GM21390 (cell line): ENCODE data around the gene CHRD.

Source experiments
- ATAC-seq: cut with Tn5 transposase; IDR thresholded peaks from one replicate; pipeline ENCODE4 v1.9.1; 2021; ENCODE audit not compliant: unreplicated experiment

CHRD gene

DNA sequence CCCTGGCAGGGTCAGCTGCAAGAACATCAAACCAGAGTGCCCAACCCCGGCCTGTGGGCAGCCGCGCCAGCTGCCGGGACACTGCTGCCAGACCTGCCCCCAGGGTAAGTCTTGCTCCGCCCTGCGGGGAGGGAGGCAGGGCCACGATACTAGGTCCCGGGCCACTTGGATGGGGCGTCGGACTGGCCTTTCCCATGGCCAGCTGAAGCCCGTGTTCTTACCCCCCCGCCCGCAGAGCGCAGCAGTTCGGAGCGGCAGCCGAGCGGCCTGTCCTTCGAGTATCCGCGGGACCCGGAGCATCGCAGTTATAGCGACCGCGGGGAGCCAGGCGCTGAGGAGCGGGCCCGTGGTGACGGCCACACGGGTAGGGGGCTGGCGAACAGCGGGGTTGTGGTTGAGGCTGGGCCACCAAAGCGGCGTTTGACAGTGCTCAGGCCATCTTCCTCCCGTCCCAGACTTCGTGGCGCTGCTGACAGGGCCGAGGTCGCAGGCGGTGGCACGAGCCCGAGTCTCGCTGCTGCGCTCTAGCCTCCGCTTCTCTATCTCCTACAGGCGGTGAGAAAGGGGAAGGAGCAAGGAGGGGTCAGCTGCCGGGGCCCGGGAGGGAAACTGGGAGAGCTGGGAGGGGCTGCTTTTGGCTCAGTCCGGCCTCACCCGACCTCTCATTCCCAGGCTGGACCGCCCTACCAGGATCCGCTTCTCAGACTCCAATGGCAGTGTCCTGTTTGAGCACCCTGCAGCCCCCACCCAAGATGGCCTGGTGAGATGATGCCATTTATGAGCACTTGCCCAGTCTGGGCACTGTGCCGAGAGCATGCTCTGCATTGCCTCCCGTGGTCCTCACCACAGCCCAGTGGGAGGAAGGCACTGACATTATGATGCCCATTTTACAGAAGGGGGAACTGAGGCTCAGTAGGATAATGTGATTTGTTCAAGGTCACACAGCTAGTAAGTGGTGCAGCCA, 1.7 kb downstream of the CHRD start:
- no peak for ATAC-seq

DNA sequence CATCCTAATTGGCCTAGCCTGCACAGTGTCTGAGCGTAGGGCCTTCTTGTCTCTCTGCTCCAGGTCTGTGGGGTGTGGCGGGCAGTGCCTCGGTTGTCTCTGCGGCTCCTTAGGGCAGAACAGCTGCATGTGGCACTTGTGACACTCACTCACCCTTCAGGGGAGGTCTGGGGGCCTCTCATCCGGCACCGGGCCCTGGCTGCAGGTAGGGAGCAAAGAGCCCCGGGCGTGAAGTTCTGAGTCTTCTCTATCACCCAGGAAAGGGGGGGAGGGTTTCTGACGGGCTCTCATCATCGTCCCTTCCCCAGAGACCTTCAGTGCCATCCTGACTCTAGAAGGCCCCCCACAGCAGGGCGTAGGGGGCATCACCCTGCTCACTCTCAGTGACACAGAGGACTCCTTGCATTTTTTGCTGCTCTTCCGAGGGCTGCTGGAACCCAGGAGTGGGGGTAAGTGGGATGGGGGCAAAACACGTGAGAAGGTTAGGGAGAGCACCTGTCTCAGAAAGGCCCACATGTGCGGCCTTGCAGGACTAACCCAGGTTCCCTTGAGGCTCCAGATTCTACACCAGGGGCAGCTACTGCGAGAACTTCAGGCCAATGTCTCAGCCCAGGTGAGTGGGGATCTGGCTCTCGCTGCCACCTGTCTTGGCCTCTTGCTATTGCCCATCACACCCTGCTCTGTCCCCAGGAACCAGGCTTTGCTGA, 2.6 kb downstream of the CHRD start:
- no peak for ATAC-seq

DNA sequence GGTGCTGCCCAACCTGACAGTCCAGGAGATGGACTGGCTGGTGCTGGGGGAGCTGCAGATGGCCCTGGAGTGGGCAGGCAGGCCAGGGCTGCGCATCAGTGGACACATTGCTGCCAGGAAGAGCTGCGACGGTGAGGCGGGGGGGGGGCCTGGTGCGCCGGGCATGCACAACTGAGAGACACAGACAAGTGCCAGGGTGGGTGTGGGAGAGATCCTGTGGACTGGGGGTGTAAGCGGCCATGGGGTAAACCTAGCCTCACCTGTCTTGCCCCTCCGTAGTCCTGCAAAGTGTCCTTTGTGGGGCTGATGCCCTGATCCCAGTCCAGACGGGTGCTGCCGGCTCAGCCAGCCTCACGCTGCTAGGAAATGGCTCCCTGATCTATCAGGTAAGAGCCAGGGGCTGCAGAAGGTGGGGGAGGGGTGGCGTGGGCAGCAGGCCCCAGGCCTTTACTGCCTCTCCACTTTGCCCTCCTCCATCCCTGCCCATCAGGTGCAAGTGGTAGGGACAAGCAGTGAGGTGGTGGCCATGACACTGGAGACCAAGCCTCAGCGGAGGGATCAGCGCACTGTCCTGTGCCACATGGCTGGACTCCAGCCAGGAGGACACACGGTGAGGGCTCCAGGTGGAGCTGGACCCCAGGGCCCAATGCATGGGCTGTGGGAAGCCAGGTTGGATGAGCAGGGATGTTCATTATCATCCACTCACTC, 3.3 kb downstream of the CHRD start:
- no peak for ATAC-seq

DNA sequence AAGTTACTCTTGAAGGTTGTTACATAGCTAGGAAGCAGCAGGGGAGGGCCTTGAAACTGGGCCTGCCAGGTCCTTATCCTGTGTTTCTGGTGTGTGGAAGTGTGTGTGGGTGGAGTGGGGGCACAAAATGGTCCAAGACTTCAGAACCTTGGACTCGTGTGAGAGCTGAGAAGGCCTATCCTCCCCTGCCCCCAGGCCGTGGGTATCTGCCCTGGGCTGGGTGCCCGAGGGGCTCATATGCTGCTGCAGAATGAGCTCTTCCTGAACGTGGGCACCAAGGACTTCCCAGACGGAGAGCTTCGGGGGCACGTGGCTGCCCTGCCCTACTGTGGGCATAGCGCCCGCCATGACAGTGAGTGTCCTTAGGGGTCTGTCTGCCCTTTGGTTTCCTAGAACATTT, 4.5 kb downstream of the CHRD start:
- ATAC-seq: no peak

DNA sequence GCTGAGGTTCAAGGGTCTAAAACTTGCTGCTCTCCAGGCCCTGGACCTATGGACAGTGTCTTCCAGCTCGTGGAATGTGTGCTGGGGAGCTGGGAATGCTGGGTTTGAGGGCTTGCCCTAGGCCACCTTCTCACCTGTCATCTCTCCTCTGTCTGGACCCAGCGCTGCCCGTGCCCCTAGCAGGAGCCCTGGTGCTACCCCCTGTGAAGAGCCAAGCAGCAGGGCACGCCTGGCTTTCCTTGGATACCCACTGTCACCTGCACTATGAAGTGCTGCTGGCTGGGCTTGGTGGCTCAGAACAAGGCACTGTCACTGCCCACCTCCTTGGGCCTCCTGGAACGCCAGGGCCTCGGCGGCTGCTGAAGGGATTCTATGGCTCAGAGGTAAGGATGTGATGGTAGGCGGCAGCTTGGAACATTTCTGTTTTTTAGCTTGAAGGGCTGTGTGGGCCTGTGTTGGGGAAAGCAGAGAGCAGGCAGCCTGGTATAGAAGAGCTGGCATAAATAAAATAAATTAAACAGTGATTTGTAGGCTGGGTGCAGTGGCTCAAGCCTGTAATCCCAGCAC, 5.1 kb downstream of the CHRD start:
- no peak for ATAC-seq

DNA sequence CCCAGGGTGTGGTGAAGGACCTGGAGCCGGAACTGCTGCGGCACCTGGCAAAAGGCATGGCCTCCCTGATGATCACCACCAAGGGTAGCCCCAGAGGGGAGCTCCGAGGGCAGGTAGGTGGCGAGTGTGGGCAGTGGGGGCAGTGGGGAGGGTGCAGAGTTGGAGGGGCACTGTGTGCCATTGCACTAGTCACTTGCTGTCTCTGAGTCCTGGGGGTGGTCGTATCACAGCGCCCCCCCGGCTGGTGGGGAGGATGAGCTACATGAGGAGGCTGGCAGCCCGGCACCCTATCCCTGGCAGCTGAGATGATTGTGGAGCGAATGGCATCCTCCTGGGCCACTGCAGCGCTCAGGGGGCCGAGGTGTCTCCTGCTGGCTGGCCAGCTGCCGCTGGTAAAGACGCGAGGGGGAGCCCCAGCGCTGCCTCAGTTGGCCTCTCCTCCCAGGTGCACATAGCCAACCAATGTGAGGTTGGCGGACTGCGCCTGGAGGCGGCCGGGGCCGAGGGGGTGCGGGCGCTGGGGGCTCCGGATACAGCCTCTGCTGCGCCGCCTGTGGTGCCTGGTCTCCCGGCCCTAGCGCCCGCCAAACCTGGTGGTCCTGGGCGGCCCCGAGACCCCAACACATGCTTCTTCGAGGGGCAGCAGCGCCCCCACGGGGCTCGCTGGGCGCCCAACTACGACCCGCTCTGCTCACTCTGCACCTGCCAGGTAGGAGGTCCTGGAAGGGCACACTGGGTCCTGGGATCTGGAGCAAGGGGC, 6.4 kb downstream of the CHRD start:
- ATAC-seq: no peak

DNA sequence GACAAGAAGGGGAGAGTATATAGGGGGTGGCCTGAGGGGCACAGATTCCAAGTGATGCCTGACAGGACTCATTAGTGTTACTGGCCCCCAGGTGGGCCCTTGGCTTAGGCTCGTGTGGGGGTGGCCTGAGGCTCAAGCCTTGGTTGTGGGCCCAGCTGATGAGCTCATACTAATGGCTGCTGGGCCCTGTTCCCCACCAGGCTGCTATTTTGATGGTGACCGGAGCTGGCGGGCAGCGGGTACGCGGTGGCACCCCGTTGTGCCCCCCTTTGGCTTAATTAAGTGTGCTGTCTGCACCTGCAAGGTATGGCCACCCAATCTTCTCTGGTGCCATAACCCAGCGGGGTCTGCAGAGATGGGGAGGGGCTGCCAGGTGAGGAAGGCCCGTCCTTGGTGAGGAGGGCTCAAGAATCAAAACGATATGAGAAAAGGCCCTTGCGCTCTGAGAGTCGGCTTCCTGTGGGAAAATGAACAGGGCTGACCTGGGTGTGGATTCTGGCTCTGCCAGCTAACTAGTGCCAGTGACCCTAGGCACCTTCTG, 7.4 kb downstream of the CHRD start:
- ATAC-seq: no peak

DNA sequence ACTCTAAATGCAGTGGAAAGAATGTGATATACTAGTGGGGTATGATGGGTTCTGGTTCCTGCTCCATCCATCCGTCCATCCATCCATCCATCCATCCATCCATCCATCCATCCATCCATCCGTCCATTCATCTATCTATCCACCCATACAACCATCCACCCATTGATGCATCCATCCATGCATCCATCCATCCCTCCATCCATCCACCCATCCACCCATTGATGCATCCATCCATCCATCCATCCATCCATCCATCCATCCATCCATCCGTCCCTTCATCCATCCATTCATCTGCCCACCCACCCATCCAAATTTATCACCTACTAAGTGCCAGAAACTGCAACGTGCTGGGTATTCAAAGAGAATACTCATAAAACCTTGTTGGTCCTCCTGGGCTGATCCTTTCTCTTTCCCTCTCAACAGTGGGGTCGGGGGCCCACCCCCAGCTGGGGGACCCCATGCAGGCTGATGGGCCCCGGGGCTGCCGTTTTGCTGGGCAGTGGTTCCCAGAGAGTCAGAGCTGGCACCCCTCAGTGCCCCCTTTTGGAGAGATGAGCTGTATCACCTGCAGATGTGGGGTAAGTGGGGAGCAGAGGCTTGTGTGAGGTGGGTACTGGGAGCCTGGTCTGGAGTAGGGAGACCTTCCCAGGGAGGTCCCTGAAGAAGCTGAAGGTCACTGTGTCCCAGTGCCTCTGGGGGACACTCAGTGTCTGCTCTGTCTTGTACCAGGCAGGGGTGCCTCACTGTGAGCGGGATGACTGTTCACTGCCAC, 8.5 kb downstream of the CHRD start:
- ATAC-seq: no peak

DNA sequence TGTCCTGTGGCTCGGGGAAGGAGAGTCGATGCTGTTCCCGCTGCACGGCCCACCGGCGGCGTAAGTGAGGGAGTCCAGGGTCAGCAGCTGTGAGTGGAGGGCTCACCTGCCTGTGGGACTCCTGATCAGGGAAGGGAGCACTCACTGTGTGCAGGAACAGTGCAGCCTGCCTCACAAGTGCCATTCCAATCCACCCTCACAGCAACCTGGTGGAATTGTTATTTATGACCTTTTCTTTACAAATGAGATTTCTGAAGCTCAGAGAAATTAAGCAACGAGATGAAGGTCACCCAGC, 9.0 kb downstream of the CHRD start:
- ATAC-seq: no peak

DNA sequence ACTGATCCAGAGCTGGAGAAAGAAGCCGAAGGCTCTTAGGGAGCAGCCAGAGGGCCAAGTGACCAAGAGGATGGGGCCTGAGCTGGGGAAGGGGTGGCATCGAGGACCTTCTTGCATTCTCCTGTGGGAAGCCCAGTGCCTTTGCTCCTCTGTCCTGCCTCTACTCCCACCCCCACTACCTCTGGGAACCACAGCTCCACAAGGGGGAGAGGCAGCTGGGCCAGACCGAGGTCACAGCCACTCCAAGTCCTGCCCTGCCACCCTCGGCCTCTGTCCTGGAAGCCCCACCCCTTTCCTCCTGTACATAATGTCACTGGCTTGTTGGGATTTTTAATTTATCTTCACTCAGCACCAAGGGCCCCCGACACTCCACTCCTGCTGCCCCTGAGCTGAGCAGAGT, 9.5 kb downstream of the CHRD start:
- no peak for ATAC-seq

DNA sequence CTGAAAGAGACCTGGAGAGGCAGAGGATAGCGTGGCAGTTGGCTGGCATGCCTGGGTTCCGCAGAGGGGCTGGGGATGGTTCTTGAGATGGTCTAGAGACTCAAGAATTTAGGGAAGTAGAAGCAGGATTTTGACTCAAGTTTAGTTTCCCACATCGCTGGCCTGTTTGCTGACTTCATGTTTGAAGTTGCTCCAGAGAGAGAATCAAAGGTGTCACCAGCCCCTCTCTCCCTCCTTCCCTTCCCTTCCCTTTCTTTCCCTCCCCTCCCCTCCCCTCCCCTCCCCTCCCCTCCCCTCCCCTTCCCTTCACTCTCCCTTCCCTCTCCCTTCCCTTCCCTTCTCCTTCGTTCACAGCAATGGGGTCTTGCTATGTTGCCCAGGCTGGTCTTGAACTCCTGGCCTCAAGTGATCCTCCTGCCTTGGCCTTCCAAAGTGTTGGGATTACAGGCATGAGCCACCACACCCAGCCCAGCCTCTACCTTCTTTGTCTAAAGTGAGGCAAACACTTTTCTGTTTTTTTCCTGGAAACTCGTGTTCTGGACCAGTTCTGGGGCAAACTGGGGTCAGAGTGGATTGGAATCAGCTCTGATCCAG, 10.2 kb downstream of the CHRD start:
- no peak for ATAC-seq

DNA sequence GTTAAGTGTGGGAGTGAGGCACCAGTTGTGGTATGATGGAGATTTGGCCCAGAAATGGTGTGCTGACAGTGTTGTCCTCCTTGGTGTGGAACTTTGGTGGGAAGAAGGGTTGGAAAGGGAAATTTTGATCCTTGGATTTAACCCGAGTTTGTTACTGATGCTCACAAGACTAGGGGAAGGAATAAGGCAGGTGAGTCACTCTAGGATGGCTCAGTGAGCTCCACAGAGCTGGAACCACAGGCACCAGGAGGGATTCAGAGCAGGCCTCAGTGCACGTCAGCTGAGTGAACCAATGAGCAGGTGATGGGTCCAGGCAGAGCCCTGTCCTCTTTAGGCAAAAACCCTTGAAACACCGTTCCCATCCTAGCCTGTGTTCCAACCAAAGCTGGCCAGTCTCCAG, 11.4 kb downstream of the CHRD start:
- ATAC-seq: no peak

DNA sequence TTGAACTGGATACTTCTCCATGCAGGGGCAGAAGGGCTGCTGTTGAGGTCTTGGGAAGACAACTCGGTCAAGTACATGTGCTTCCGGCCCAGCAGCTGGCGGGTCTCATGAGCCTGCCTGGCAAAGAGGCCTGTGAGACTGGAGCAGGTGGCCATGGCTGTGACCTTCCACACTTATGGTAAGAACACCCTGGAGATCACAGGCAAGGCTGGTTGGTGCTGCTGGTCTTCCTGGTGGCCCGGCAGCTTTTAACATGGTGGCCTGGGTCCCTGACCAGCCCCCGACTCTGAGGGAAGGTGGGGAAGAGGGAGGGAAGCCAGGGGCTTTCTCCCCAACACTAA, 15.4 kb downstream of the CHRD start:
- ATAC-seq: no peak

DNA sequence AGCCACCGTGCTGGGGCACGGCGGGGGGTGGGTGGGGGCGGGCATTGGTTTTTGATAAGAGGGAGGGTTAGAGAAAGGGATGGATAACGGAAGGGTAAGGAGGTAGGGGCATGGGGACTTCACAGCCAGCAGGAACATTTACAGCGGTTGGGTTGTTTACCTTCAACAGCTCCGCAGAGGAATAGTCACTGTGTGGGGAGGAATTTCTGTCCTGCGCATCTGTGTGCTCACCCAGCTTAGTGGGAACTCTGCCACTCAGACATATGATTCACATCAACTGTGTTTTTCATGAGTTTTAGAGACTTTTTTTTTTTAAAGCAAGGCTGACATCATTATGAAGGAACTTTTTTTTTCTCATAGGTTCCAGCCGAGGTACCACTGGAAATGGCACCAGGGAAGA, 19.6 kb downstream of the CHRD start:
- no peak for ATAC-seq

DNA sequence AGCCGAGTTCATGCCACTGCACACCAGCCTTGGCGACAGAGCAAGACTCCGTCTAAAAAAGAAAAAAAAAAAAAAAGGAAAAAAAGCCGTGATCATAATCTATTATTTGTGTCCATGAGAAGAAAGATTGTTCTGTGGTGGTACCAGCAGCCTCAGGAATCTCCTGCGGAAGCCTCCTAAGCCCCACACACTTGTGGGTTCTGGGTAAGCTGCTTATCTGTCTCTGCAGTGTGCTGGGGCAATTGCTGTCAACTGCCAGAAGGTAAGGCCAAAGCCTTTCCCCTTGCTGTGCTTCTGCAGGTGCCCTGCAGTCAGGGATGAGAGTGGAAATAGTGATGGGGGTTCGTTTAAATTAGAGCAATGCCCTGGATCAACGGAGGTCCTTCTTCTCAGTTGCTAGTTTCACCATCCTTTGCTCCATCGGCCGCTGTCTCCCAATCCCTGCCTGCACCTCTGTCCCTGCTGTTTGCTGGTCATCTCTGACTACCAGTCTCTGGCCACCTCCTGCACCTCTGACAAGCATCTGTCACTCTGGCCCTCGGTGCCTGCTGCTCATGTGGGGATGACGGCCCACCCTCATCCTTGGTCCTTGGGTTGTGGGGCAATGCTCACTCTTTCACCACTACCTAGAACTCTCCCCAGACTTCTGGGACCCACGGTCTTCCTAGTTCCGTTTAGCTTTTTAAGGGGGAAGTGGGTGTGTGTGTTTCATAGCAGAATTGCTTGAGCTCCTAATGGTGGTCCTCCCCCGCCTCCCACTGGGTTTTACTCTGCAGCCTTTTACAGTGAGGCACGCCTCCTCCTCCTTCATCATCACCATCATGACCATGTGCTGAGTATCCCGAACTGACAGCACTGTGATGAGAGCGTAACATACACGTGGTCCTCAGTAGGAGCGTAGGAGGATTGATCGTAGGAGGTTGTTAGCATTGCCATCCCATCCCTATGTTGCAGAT, 25.5 kb downstream of the CHRD start:
- no peak for ATAC-seq

DNA sequence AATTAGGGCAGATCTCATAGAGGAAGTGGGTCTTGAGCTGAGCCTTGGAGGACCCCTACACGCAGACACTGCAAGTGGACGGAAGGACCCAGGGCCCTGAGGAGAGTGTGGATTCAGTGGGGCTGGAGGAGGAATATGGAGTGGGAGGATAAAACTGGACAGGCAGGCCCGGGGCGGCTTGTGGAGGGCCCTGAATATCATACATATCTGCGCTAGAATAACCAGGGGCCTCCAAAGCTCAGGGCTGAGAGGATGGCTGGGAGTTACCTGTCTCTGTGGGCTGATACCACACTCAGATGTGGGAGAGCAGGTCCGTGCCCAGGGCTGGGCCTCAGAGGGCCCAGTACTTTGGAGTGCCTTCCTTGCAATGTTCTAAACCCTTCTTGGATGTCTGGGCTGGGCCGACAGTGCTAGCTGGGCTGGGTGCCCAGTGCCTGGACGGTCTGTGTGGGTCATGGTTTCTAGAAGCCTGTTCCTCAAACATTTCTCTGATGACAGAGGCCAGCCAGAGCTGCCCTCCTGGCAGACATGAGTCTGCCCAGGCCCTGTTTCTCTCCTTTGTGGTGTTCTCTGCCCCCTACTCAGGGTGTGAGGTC, 29.6 kb downstream of the CHRD start:
- ATAC-seq: no peak

DNA sequence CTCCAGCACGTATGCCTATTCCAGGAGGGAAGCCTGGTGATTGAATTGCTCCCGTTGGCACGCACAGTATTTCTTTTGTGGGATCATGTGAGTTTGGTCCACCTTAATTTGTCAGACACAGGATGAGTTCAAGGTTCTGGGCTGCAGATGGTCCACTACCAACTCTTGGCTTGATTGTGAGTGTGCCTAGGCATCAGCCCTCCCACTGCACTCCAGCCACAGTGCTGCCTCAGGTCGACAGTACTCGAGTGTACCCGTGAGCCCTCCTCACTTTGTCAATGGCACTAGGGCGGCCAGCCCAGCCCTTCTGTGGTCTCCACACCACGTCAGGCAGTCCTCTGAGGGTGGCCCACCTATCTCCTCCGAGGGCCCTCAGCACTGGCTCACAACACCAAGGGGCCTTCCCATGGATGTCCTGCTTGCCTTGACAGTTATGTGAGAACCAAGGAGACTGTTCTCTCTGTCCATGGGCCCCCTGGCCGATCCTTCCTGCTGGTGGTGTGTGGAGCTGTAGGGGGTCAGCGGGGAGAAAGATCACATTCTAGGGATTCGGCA, 30.2 kb downstream of the CHRD start:
- ATAC-seq: no peak
